M059J (cell line): ENCODE measurements around the gene PYGO2. TPM values are rescaled to one million over a fixed set of nuclear protein-coding genes. Genes with fewer than 3 reads are reported as not detected.
"Not testable (repeated sequence)": the region's sequence is repeated elsewhere in the genome, so short reads cannot be mapped to it uniquely, and the experiment has no call there.

Source experiments
- DNase-seq: peaks from one replicate; pipeline ENCODE4 v3.0.0-alpha.2; 2012; ENCODE audit warnings: low read depth
- total RNA-seq: library from RNA; depleted of rRNA; stranded (reverse); fragments of >200 nt; shearing (Covaris generic); gene quantifications from 2 replicates; pipeline ENCODE4 v1.2.3, GENCODE V29; 2014

PYGO2 gene
- total RNA-seq, 1 experiment from 2014 or later: 41.7 TPM

DNA sequence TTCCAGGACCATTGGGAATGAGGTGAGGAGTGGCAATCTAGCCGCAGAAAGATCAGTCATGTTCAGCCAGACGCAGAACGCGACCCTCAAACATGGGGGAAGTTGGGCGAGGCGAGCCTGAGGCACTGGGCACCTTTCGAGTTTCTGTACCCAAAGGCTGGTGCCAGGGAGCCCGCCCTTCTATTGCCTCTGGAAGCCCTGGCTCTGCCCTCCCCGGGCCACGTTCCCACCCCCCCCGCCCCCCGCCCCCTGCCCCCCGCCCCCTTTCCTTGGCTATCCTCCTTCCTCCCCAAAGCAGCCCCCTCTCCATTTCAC is 38.8 kb upstream of the PYGO2 start:
- no peak for DNase-seq

DNA sequence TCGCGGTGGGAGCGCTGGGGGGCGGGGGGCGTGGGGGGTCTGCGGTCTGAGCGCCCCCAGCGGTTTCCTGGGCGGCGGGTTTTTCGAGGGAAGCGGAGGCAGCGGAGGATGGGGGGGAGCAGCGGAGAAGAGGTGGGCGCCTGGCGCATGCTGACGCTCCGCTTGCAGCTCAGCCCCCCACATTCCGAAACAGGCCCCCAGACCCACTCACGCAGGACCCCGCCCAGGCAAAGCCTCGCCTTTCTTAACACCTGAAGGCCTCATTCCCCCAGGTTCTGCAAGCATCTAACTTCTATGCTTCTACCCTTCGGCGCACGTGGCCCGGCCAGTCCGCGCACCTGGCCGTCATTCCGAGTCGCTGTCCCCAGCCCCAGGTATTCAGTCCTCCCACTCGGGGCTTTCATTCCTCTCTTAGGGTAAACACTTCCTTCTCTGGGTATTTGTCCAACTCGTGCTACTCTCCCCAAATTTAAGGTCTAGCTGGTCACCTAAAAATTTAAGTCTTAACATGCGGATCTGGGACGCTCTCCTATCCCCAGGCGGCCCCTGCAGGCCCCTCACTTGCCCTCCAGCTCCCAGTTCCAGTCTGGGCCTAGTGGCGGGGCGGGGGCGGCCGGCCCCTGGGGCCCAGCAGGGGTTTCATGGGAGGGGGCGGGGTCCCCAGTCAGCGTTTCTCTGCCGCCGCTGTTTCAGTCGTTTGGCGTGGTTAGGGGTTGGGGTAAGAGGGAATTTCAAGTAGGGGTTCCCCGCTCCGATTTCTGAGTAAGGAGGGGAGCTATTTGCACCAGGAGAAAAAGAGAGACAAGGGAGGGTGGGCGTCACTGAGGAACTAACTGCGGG is 38.2 kb upstream of the PYGO2 start:
- no peak for DNase-seq

DNA sequence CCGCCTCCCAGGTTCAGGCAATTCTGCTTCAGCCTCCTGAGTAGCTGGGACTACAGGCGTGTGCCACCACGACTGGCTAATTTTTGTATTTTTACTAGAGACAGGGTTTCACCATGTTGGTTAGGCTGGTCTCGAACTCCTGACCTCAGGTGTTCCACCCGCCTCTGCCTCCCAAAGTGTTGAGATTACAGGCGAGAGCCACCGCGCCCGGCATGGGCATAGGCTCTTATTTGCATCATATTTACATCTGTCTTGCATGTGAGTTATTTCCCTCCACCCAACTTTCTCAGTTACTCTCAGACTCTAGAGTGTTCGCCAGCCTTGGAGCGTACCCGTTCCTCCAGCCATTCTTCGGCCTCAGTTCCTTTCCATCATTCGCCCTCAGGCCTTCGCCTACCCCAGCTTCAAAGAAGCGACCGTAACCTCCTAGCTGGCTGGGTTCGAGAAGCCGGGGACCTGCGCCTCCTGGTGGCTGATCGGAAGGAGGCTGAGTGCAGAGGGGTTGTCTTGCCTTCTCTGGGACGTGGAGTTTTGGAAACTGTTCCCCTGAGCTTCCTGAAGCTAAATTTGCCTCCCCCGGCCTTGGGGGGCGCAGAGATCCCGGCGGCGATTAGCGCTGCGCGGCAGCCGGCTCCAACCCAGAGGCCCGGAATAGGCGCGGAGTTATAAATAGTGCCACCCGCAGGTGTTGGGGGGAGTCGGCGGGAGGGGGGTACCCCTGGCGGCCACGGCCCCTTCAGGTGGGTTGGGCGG is 37.4 kb upstream of the PYGO2 start:
- DNase-seq: no peak

DNA sequence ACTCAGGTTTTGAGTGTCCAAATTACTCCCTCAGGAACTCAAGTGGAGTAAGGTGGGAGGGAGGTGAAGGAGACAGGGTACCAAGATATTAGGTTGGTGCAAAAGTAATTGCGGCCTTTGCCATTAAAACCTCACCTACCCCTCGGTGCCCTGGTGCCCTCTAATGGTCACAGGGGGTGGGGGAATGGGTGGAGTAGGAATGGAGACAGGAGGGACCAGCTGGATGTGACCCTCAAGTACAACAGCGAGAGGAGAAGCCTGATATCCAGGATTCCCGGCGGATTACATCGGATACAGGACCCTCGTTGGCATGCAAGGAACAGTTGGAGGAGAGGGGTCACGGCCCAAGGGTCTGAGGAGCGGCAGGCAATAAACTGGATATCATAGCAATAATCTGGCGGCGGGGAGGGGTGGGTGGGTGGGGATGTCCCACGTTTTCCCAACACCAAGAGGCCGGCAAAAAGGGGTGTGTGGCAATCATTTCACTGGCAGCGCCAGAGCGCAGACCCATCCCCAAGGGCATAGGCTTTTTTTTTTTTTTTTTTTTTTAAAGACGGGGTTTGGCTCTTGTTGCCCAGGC is 36.7 kb upstream of the PYGO2 start:
- no peak for DNase-seq

DNA sequence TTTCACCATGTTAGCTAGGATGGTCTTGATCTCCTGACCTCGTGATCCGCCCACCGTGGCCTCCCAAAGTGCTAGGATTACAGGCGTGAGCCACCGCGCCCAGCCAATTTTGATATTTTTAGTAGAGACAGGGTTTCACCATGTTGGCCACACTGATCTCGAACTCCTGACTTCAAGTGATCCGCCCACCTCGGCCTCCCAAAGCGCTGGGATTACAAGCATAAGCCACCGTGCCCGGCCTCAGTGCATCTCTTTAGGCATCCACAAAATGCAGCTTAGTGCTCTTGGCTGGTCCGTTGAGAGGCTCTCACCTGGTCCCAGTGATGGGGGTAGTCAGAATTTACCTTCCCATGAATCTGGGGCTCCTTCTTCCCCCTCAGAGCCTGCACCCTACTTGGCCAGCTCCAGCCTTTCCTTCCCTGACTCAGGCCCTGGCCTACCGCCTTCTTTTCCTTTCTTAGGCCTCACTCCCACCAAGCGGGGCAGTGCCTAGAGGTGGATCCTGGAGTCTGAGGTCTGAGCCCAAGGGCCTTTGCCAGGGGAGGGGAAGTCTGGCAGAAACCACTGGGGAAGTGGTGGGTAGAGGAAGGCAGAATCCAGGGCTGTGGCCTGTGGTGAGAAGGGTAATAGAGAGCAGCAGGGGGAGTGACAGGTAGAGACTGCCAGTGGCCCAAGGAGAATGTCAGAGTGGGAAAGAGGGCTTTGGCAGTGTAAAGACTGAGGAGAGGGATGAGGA is 35.6 kb upstream of the PYGO2 start:
- no peak for DNase-seq

DNA sequence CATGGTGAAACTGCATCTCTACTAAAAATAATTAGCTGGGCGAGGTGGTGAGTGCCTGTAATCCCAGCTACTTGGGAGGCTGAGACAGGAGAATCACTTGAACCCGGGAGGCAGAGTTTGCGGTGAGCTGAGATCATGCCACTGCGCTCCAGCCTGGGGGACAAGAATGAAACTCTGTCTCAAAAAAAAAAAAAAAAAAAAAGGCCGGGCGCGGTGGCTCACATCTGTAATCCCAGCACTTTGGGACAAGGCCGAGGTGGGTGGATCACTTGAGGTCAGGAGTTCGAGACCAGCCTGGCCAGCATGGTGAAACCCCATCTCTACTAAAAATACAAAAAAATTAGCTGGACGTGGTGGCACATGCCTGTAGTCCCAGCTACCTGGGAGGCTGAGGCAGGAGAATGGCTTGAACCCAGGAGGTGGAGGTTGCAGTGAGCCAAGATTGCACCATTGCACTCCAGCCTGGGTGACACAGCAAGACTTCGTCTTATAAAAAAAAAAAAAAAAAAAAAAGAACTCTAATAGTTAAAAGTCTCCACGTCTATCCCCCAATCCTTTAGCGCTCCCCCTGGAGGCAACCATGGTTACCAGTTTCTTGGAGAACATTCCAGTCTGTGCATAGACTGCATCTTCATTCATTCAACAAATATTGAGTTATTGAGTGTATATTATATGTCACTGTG is 33.9 kb upstream of the PYGO2 start:
- DNase-seq: peak; percentile 82

DNA sequence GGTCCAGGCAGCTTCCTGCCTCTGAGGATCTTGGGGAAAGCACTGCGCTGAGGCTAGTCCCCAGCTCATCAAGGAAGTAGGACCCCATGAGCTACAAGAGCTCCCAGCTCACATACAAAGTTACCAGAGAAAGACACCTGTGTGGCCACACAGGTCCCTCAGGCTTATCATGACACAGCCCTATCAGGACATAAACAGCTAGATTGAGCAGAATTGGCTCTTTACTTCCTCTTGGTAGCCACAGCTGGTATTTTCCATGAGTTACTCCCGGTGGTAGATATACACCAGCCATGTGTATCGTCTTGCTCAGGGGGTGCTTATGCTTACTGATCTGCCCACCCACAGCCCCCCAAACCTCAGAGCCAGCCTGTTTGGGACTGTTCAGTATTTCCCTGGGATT is 33.0 kb upstream of the PYGO2 start:
- no peak for DNase-seq

DNA sequence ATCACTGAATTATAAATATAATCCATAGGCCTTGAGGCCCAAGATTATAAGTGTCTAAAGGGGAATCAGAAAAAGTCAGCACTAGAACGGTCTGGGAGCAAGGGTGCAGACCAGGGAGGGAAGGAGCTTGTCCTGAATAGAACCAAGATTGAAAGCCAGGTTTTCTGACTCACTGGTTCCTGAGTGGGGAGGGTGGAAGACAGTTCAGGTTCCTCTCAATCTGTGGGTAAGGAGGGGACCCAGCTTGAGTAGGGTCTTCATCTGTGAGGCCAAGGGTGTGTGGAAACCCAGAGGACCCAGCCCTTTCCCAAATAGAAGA is 32.6 kb upstream of the PYGO2 start:
- no peak for DNase-seq

DNA sequence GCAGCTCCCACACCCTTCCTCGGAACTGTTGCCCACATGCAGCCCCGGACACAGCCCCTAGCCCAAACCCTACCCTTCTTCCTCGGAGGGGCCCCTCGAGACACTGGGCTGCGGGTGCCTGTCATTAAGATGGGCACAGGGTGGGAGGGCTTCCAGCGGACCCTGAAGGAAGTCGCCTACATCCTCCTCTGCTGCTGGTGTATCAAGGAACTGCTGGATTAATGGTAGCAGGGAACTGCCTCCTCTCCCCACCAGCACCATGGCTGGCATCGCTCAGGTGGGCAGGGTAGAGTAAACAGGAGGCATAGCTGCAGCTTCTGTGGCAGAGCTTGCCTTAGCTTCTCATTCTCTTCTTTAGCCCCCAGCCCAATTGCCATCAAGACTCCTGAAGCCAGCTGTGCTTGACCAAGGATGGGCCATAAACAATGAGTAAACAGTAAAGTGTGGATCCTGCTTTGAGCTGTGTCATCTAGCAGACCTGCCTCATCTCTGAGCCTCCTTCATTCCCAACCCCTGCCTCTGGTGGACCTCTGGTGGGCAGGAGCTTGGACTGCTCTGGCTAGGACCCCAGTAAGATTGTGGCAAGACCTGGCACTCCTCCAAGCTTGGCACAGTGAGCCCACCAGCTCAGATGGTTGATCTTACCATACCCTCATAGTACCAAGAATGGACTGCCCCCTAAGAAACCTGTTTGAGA is 32.1 kb upstream of the PYGO2 start, which contains the start of gene LENEP:
Gene LENEP, plus strand, starts transcription at position 15 of the 697 bp plus-strand sequence. Its CDS starts 22 bp downstream, at position 37.
- DNase-seq: no peak

DNA sequence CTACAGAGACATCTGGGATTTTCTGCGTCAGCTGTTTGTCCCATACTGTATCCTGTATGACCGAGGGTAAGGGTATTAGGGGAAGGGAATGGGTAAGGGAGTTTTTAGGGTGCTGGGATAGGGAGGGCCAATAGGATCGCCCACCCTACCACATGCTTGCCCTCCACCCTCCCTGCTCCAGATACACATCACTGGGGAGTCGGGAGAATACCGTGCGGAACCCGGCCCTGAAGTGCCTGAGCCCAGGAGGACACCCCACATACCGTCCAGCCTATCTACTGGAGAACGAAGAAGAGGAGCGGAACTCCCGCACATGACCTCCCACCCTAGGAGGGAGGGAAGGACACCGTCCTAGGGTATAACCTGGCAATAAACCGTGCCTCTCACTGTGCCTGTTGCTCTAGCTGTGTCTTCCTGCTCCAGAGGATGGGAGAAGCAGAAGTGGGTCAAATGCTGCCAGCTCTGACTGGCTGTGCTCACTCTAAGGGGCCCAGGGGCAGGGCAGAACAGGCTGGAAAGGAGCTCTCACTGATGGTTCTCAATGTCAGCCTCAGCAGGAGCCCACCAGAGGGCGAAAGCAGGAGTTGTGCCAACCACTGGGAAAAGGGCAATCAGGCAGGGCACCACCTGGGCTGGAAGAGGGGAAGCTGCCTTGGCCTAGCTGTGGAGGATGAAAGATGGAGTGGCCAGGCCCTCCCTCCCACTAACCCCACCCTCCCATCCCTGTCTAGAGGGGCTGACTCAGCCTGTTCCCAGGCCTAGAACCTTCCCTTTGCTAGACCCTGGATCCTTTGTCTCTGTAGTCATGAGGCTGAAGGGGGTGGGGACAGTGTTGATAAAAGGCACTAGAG is 31.4 kb upstream of the PYGO2 start:
- peak; percentile 62 for DNase-seq

DNA sequence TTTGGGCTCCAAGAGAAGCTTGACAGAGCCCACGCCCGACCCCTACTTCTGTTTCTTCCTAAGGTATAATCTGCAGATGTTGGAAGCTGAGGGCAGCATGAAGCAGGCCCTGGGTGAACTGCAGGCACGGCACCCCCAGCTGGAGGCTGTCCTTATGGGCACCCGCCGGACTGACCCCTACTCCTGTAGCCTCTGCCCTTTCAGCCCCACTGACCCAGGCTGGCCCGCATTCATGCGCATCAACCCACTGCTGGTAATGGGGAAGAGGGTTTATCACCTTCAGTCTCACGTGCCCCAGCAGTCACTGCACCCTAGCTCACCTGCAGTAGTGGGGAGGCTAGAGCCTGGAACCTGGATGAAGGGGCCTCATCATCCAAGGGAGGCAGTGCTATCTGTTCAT is 28.7 kb upstream of the PYGO2 start:
- no peak for DNase-seq

DNA sequence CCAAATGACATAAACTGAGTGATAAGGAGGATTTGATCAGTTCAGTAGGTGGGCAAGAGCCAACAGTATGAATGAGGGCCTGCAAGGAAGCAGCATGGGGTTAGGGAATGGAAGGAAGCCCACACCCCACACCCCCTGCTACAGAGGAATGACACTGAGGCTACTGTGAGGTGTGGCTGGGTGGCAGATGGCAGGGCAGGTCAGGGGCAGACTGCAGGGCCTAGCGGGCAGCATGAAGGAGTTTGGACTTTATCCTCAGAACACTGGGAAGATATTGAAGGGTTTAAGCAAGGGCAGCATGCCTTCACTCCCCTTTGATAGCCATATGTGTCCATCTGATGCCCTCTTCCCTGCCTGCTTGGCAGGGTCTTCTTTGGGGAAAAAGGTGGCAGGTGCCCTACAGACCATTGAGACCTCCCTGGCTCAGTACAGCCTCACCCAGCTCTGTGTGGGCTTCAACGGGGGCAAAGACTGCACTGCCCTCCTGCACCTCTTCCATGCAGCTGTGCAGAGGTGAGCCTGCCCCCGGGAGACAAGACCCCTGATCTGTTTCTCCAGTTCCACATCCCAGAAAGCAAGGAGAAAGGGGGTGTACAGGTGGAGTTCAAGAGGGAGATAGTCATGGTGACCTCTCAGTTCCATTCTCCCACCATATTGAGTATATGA is 27.7 kb upstream of the PYGO2 start:
- no peak for DNase-seq

DNA sequence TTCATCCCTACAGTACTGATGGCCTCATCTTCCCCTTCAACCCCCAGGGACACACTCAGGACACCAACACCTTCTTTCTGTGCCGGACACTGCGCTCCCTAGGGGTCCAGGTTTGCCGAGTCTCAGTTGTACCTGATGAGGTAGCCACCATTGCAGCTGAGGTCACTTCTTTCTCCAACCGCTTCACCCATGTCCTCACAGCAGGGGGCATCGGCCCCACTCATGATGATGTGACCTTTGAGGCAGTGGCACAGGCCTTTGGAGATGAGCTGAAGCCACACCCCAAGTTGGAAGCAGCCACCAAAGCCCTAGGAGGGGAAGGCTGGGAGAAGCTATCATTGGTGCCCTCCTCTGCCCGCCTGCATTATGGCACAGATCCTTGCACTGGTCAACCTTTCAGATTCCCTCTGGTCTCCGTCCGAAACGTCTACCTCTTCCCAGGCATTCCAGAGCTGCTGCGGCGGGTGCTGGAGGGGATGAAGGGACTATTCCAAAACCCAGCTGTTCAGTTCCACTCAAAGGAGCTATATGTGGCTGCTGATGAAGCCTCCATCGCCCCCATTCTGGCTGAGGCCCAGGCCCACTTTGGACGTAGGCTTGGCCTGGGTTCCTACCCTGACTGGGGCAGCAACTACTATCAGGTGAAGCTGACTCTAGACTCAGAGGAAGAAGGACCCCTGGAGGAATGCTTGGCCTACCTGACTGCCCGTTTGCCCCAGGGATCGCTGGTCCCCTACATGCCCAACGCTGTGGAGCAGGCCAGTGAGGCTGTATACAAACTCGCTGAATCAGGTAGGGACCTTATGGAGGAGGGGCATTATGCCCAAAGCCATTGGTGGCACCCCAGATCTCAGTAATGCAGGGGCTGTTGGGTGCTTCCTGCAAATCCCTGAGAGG is 26.7 kb upstream of the PYGO2 start:
- no peak for DNase-seq

DNA sequence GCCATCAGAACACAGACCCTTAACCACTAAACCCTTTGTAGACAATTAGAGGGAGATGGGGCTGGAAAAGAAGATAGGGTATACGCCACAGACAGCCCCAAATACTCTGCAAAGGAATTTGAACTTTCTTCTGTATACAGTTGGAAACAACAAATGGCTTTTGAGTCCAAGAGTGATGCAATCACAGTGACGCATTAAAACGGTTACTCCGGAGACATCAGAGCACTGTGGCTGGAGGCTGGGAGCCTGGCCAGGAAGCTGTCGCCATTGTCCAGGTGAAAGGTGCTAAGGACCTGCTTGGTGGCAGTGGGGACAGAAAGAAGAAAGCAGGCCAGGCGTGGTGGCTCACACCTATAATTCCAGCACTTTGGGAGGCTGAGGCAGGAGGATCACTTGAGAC is 25.7 kb upstream of the PYGO2 start:
- DNase-seq: no peak

DNA sequence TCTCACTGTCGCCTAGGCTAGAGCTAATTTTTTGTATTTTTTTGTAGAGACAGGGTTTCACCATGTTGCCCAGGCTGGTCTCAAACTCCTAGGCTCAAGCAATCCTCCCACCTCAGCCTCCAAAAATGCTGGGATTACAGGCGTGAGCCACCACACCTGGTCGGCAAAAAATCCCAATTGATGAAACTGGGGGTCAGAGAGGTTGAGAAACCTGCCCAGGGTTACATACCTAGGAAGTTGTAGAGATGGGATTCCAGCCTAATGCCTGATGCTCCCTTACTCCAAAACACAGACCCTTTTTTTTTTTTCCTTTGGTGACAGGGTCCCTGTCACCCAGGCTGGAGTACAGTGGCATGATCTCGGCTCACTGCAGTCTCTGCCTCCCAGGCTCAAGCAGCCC is 25.2 kb upstream of the PYGO2 start:
- not testable (repeated sequence) for DNase-seq

DNA sequence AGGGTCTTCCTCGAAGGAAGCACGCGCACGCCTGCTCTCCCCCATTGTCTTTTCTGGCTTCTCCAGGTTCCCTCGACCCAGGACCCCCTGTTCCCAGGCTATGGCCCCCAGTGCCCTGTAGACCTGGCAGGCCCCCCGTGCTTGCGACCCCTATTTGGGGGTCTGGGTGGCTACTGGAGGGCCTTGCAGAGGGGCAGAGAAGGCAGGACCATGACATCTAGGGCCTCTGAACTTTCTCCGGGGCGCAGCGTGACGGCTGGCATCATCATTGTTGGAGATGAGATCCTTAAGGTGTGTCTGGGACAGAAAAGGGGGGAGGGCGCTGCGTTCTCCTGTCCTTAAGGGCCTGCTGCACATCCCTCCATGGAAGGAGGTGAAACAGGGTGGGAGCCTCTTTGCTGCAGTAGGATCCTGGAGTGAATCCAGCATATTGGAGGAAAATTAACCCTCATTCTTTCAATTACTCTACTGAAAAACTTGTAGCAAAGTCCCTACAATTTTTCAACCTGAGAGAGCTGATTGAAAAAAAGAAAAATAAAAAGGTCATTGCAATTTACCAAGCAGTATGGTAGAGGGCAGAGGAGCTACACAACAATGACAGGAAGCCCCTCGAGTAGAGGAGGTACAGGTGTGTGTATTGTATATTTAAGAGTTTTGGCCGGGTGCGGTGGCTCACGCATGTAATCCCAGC is 22.3 kb upstream of the PYGO2 start:
- no peak for DNase-seq

DNA sequence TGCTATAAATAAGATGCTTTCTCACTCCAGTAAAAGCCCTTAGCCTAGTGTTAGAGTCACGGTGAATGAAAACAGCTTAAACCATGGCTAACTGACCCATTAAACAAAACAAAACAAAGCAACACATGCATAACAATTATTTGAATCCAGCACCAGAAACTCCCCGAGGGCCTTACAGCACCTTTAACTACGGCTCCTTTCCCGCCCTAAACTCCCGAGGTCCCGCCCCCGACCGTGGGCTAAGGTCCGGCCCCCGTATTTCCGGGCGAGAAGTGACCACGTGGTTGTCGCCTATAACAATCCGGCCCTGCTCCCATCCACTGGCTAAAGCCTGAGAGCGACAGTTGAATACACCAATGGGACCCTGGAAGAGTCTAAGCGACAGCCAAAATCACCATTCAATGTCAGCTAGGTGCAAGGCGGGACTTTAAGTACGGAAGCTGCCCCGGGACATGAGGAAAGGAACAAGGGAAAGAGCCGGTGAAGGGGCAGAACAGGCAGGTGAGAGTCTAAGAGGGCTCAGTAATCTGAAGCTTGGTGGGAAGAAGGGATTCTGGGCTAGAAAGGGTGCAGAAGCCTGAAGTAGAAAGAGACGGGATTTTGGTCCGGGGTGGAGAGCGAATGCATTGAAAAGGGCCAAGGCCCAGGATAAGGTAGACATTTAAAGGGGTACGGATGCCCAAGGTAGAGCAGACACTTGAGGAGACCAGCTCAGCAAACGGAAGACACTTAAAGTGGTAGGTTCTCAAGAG is 21.5 kb upstream of the PYGO2 start, which contains the start of gene FLAD1:
Gene FLAD1, plus strand, starts transcription at position 448 of the 752 bp plus-strand sequence. CDS start 351 bp downstream, outside the sequence.
- DNase-seq: peak; percentile 100
